22Rv1 (cell line): ENCODE results near the gene SSTR3.

Experiments used
- CTCF ChIP-seq: fragments of 450-650 bp; IDR thresholded peaks from 2 replicates; pipeline ENCODE4 v1.5.1; 2017; ENCODE audit warnings: mild to moderate bottlenecking
- ZFX ChIP-seq: fragments of 450-650 bp; IDR thresholded peaks from 2 replicates; pipeline ENCODE4 v1.6.1; 2017; ENCODE audit warnings: antibody characterized with exemption, borderline replicate concordance

GRCh38 chr22:37172266-37173245 is 39.7 kb downstream of the SSTR3 start:
- TF ChIP-seq CTCF (no peak), ZFX (no peak)
